CD14-positive monocyte (primary cell): ENCODE data around the gene CBY1. TPM values are rescaled to one million over a fixed set of nuclear protein-coding genes. Genes with fewer than 3 reads are reported as not detected.

Experiments used
- DNase-seq, 3 donors: peaks; one replicate each; pipeline ENCODE4 v3.0.0-alpha.2; 2011 to 2022
- H2AFZ ChIP-seq: 2 replicates; pipeline ENCODE4 v1.6.0; 2012; ENCODE audit warnings: mild to moderate bottlenecking, low read depth, low read length, inconsistent platforms; ENCODE audit not compliant: insufficient read depth, poor library complexity, severe bottlenecking
- H3K27ac ChIP-seq, 2 donors: 1 replicate in 1 of 2; 2 replicates in 1 of 2; pipeline ENCODE4 v1.5.1; 2012 to 2013; ENCODE audit warnings: low read length in 2 of 2, control low read depth in 1 of 2, inconsistent platforms in 1 of 2, low read depth in 1 of 2, mild to moderate bottlenecking in 1 of 2
- H3K27me3 ChIP-seq, 2 donors: one replicate each; pipeline versions ENCODE4 v1.6.0 to v1.6.1; 2011 to 2013; ENCODE audit warnings: low read length in 2 of 2; ENCODE audit not compliant: control insufficient read depth in 2 of 2, insufficient read depth in 2 of 2
- H3K36me3 ChIP-seq, 2 donors: replicated peaks in 1 of 2; 1 replicate in 1 of 2; 2 replicates in 1 of 2; pipeline versions ENCODE4 v1.5.1 to v1.6.1; 2012 to 2013; ENCODE audit warnings: low read length in 2 of 2, control low read depth in 1 of 2, inconsistent platforms in 1 of 2, mild to moderate bottlenecking in 1 of 2; ENCODE audit not compliant: insufficient read depth in 2 of 2, control insufficient read depth in 1 of 2
- H3K4me1 ChIP-seq, 2 donors: 1 replicate in 1 of 2; 2 replicates in 1 of 2; pipeline versions ENCODE4 v1.5.1 to v1.6.1; 2012 to 2013; ENCODE audit warnings: low read length in 2 of 2, control low read depth in 1 of 2, inconsistent platforms in 1 of 2, mild to moderate bottlenecking in 1 of 2, moderate library complexity in 1 of 2; ENCODE audit not compliant: insufficient read depth in 2 of 2, control insufficient read depth in 1 of 2
- H3K4me2 ChIP-seq: replicated peaks from 2 replicates; pipeline ENCODE3; 2012; ENCODE audit warnings: low read length, moderate library complexity, mild to moderate bottlenecking; ENCODE audit not compliant: poor library complexity, severe bottlenecking; ENCODE audit errors: extremely low read depth
- H3K4me3 ChIP-seq, 3 experiments: fragments of 200-600 bp in 1 of 3; sonication (generic) in 1 of 3; replicated peaks in 1 of 3; 1 replicate in 2 of 3; 2 replicates in 1 of 3; pipeline ENCODE4 v1.5.1; 2011 to 2013; ENCODE audit warnings: low read length in 3 of 3, mild to moderate bottlenecking in 3 of 3, control low read depth in 2 of 3, low read depth in 2 of 3, inconsistent platforms in 1 of 3, moderate library complexity in 1 of 3
- H3K79me2 ChIP-seq: 2 replicates; pipeline ENCODE4 v1.6.0; 2012; ENCODE audit warnings: mild to moderate bottlenecking, control low read depth, inconsistent platforms, low read length, moderate library complexity; ENCODE audit not compliant: insufficient read depth
- H3K9ac ChIP-seq: 2 replicates; pipeline ENCODE4 v1.6.0; 2017; ENCODE audit warnings: low read length, mild to moderate bottlenecking; ENCODE audit not compliant: insufficient read depth, poor library complexity, severe bottlenecking
- H3K9me3 ChIP-seq, 2 donors: replicated peaks in 1 of 2; 1 replicate in 1 of 2; 2 replicates in 1 of 2; pipeline versions ENCODE4 v1.5.1 to v1.6.1; 2012 to 2013; ENCODE audit warnings: low read length in 2 of 2, control low read depth in 1 of 2; ENCODE audit not compliant: control insufficient read depth in 1 of 2, insufficient read depth in 1 of 2
- H4K20me1 ChIP-seq: 2 replicates; pipeline ENCODE4 v1.6.0; 2012; ENCODE audit warnings: mild to moderate bottlenecking, low read length, control low read depth, moderate library complexity; ENCODE audit not compliant: insufficient read depth
- H3K27ac Mint-ChIP-seq, 7 donors: one replicate each; pipeline ENCODE4 v1.8.0; 2020; ENCODE audit warnings: mild to moderate bottlenecking in 7 of 7, mixed read lengths in 7 of 7, moderate library complexity in 6 of 7, inconsistent platforms in 2 of 7
- H3K27me3 Mint-ChIP-seq, 3 donors: one replicate each; pipeline ENCODE4 v1.8.0; 2021 to 2022; ENCODE audit warnings: low read depth in 3 of 3, mild to moderate bottlenecking in 3 of 3, mixed read lengths in 3 of 3, moderate library complexity in 3 of 3, inconsistent platforms in 1 of 3
- H3K36me3 Mint-ChIP-seq, 2 donors: one replicate each; pipeline ENCODE4 v1.8.0; 2020; ENCODE audit warnings: mixed read lengths in 2 of 2, inconsistent platforms in 1 of 2, mild to moderate bottlenecking in 1 of 2
- H3K4me1 Mint-ChIP-seq: one replicate; pipeline ENCODE4 v1.8.0; 2020; ENCODE audit warnings: mild to moderate bottlenecking, mixed read lengths
- H3K4me3 Mint-ChIP-seq, 2 donors: one replicate each; pipeline ENCODE4 v1.8.0; 2020; ENCODE audit warnings: mild to moderate bottlenecking in 2 of 2, mixed read lengths in 2 of 2, moderate library complexity in 1 of 2
- H3K9me3 Mint-ChIP-seq, 7 donors: one replicate each; pipeline ENCODE4 v1.8.0; 2020 to 2022; ENCODE audit warnings: mixed read lengths in 7 of 7, mild to moderate bottlenecking in 6 of 7, moderate library complexity in 6 of 7, inconsistent platforms in 2 of 7
- CTCF ChIP-seq: fragments of 200-600 bp; IDR thresholded peaks from one replicate; pipeline ENCODE4 v1.8.0; 2022; ENCODE audit warnings: antibody characterized with exemption, mild to moderate bottlenecking
- WGBS: methylation state at CpG from one replicate; pipeline ENCODE4 v1.1.5; 2013; ENCODE audit warnings: missing lambda C conversion rate; ENCODE audit not compliant: insufficient coverage; 5-methylcytosine and 5-hydroxymethylcytosine counted together
- intact Hi-C, 2 donors: fragments of 100-400 bp; cut with micrococcal nuclease; formaldehyde crosslinking; loops; one replicate each; pipeline versions ENCODE4 v1.15.0 to v1.15.1; 2023
- polyA plus RNA-seq, 3 donors: library from polyadenylated mRNA; depleted of rRNA in 1 of 3; unstranded in 2 of 3; stranded (reverse) in 1 of 3; fragments of 300-500 nt in 2 of 3; fragments of >200 nt in 1 of 3; fragmentation: Illumina TruSeq in 2 of 3; gene quantifications; 1 replicate in 2 of 3; 2 replicates in 1 of 3; pipeline ENCODE4 v1.2.3, GENCODE V29; 2012 to 2021

CBY1 gene
- polyA plus RNA-seq, 3 donors = 1.1 to 4.1 (median 1.7) TPM

GRCh38 chr22:38632528-38632927, 23.9 kb upstream of the CBY1 start:
- no peaks in the 10 kb centered on the region for H3K79me2 ChIP-seq
- H3K9me3 Mint-ChIP-seq = peaks cover 0 to 2% (median 0%) of the 10 kb centered on the region in 7 donors

GRCh38 chr22:38638216-38638615, 18.2 kb upstream of the CBY1 start:
- Histone ChIP-seq H4K20me1 (no peaks in the 10 kb centered on the region), H3K4me2 (no peak overlapping the region), H3K79me2 (no peaks in the 10 kb centered on the region), H3K4me1 (no peaks in the 10 kb centered on the region), H3K27ac (no peak overlapping the region), H3K9ac (no peak overlapping the region), H3K9me3 (no peaks in the 10 kb centered on the region), H3K27me3 (no peaks in the 10 kb centered on the region), H2AFZ (no peak overlapping the region), H3K36me3 (no peaks in the 10 kb centered on the region), H3K4me3 (no peak overlapping the region)
- Mint-ChIP-seq H3K36me3 (no peaks in the 10 kb centered on the region), H3K9me3 (no peaks in the 10 kb centered on the region), H3K27ac (no peak overlapping the region), H3K4me3 (no peak overlapping the region), H3K4me1 (no peaks in the 10 kb centered on the region), H3K27me3 (peaks cover 0 to 4% (median 2%) of the 10 kb centered on the region in 3 donors)
- intact Hi-C loops = no loop called here
- DNase-seq = no peak
- no peak for TF ChIP-seq CTCF
- 94% methylated on average over 2 of the region's 2 CpGs for WGBS

More at GRCh38 chr22:38632528-38632927, 23.9 kb upstream of the CBY1 start:
- H3K9ac ChIP-seq = no peak overlapping the region
- H3K4me1 ChIP-seq = peaks cover 2 to 5% of the 10 kb centered on the region in 2 donors
- H3K4me3 ChIP-seq = no peak overlapping the region
- no peak overlapping the region for H3K27ac Mint-ChIP-seq
- H3K9me3 ChIP-seq = no peaks in the 10 kb centered on the region
- no peaks in the 10 kb centered on the region for H3K27me3 ChIP-seq
- no peak overlapping the region for H3K27ac ChIP-seq
- WGBS = 93% methylated on average over 2 of the region's 3 CpGs
- H3K4me1 Mint-ChIP-seq = peaks cover 10% of the 10 kb centered on the region
- H2AFZ ChIP-seq = no peak overlapping the region
- H3K4me2 ChIP-seq = no peak overlapping the region
- H3K4me3 Mint-ChIP-seq = no peak overlapping the region
- no peak for DNase-seq
- H3K36me3 ChIP-seq = no peaks in the 10 kb centered on the region
- no peaks in the 10 kb centered on the region for H3K36me3 Mint-ChIP-seq
- TF ChIP-seq CTCF = no peak
- intact Hi-C loops = no loop called here
- H3K27me3 Mint-ChIP-seq = peaks cover 0 to 3% (median 2%) of the 10 kb centered on the region in 3 donors
- H4K20me1 ChIP-seq = no peaks in the 10 kb centered on the region
